GM11168 (cell line): ENCODE results near the gene TM7SF2.
"Not testable (repeated sequence)": the region's sequence is repeated elsewhere in the genome, so short reads cannot be mapped to it uniquely, and the experiment has no call there.

Experiments used
- in situ Hi-C: fragments of 300-500 bp; cut with MboI; formaldehyde crosslinking; loops from one replicate; pipeline ENCODE4 v1.12.0; 2022; ENCODE audit warnings: low sequenced_read_pairs; ENCODE audit not compliant: unreplicated experiment

The TM7SF2 gene

GRCh38 chr11:65150131-65150508 is 38.4 kb downstream of the TM7SF2 start:
- in situ Hi-C loops: not testable (repeated sequence)

GRCh38 chr11:65150509-65151299 is 39.0 kb downstream of the TM7SF2 start:
- in situ Hi-C loops: no loop called here

GRCh38 chr11:65151331-65151899 is 39.7 kb downstream of the TM7SF2 start:
- in situ Hi-C loops: no loop called here

- in situ Hi-C loops: no loop called here
Measured at GRCh38 chr11:65152122-65152521, 40.5 kb downstream of the TM7SF2 start.

- in situ Hi-C loops: no loop called here
Measured at GRCh38 chr11:65156256-65156655, 44.6 kb downstream of the TM7SF2 start.

- in situ Hi-C loops: no loop called here
Measured at GRCh38 chr11:65156926-65157325, 45.3 kb downstream of the TM7SF2 start.

- in situ Hi-C loops: no loop called here
Measured at GRCh38 chr11:65157336-65157735, 45.7 kb downstream of the TM7SF2 start.

GRCh38 chr11:65159012-65159411 is 47.3 kb downstream of the TM7SF2 start:
- in situ Hi-C loops: no loop called here

GRCh38 chr11:65160643-65161042 is 49.0 kb downstream of the TM7SF2 start:
- in situ Hi-C loops: no loop called here

- in situ Hi-C loops: no loop called here
Measured at GRCh38 chr11:65163684-65164083, 52.0 kb downstream of the TM7SF2 start.
